MM.1S (cell line): ENCODE data around the gene LAYN.

Experiments used
- EZH2 ChIP-seq: fragments of 300-600 bp; sonication (generic); optimal IDR thresholded peaks from 2 replicates; pipeline ENCODE3; 2017; ENCODE audit warnings: low read depth, mild to moderate bottlenecking, antibody characterized with exemption, low read length, mixed read lengths
- EZH2phosphoT487 ChIP-seq: fragments of 300-600 bp; sonication (generic); IDR thresholded peaks from 2 replicates; pipeline ENCODE4 v1.6.1; 2018; ENCODE audit warnings: antibody characterized with exemption, low read length
- TF ChIP-seq, protein P1 (sequence below): fragments of 300-600 bp; sonication (generic); IDR thresholded peaks from 2 replicates; pipeline ENCODE4 v1.5.1; 2016; ENCODE audit warnings: antibody characterized with exemption, low read length, mixed read lengths

DNA sequence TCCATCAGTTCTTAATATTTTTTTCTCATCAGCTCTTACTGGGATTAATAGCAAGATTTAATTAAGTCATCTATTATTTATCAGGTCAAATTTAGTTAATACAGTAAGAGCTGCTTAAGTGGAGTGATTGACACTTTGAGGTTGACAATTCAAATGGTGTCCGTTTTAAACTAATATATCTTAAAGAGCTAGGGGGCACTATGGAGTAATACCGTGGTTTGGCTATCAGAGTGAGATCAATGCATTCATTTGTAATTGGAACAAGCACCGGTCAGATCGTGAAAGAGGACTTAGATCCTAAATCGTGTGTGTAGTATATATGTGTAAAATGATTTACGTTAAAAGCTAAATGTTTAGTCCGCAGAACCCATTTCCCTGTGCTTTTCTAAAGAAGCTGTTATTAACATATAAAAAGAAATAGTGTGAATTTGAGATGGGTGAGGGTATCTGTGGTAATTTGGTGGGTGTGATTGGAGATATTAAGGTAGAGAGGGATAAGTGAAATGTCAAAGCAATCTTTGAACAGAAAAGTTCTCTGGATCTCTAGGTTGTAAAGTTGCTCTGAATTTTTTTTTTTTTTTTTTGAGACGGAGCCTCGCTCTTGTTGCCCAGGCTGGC is 64.0 kb downstream of the LAYN start:
- TF ChIP-seq, protein P1, sequence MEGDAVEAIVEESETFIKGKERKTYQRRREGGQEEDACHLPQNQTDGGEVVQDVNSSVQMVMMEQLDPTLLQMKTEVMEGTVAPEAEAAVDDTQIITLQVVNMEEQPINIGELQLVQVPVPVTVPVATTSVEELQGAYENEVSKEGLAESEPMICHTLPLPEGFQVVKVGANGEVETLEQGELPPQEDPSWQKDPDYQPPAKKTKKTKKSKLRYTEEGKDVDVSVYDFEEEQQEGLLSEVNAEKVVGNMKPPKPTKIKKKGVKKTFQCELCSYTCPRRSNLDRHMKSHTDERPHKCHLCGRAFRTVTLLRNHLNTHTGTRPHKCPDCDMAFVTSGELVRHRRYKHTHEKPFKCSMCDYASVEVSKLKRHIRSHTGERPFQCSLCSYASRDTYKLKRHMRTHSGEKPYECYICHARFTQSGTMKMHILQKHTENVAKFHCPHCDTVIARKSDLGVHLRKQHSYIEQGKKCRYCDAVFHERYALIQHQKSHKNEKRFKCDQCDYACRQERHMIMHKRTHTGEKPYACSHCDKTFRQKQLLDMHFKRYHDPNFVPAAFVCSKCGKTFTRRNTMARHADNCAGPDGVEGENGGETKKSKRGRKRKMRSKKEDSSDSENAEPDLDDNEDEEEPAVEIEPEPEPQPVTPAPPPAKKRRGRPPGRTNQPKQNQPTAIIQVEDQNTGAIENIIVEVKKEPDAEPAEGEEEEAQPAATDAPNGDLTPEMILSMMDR = peak; percentile 54
- TF ChIP-seq EZH2phosphoT487 = no peak
- TF ChIP-seq EZH2 = no peak
